Sigmoid colon (tissue), 7 donors: ENCODE measurements around the gene NUMA1. TPM values are rescaled to one million over a fixed set of nuclear protein-coding genes. Genes with fewer than 3 reads are reported as not detected.
A peak's percentile ranks its signal among the peaks of the same experiment; 100 is the strongest.

Source experiments
- DNase-seq: peaks from one replicate; pipeline ENCODE4 v3.0.0-alpha.2; 2019
- H3K27ac ChIP-seq, 4 donors: fragments of 200-600 bp; sonication (generic); one replicate each; pipeline ENCODE4 v1.5.1; 2016 to 2019; ENCODE audit warnings: mild to moderate bottlenecking in 1 of 4
- H3K27me3 ChIP-seq, 3 donors: fragments of 200-600 bp; sonication (generic); one replicate each; pipeline ENCODE4 v1.5.1; 2019; ENCODE audit warnings: mild to moderate bottlenecking in 1 of 3
- H3K36me3 ChIP-seq, 4 donors: fragments of 200-600 bp; sonication (generic); one replicate each; pipeline ENCODE4 v1.5.1; 2016 to 2019
- H3K4me1 ChIP-seq, 4 donors: fragments of 200-600 bp; sonication (generic); one replicate each; pipeline ENCODE4 v1.5.1; 2017 to 2019
- H3K4me3 ChIP-seq, 4 donors: fragments of 200-600 bp; sonication (generic); one replicate each; pipeline ENCODE4 v1.5.1; 2017 to 2019; ENCODE audit warnings: mild to moderate bottlenecking in 2 of 4, moderate library complexity in 1 of 4
- H3K9me3 ChIP-seq, 4 donors: fragments of 200-600 bp in 3 of 4; sonication (generic) in 3 of 4; one replicate each; pipeline versions ENCODE4 v1.5.1 to v1.6.1; 2013 to 2019
- CTCF ChIP-seq, 4 experiments: fragments of 450-650 bp in 3 of 4; fragments of 200-600 bp in 1 of 4; IDR thresholded peaks; one replicate each; pipeline ENCODE4 v1.5.1; 2016 to 2019; ENCODE audit warnings: antibody characterized with exemption in 4 of 4, mild to moderate bottlenecking in 3 of 4, moderate library complexity in 2 of 4
- EP300 ChIP-seq, 4 donors: sonication (generic); formaldehyde crosslinking; IDR thresholded peaks; one replicate each; pipeline ENCODE4 v1.6.1; 2017; ENCODE audit warnings: antibody characterized with exemption in 4 of 4
- POLR2A ChIP-seq, 2 donors: fragments of 450-650 bp; IDR thresholded peaks; one replicate each; pipeline ENCODE4 v1.6.1; 2016; ENCODE audit warnings: antibody characterized with exemption in 2 of 2, mild to moderate bottlenecking in 2 of 2, moderate library complexity in 2 of 2
- POLR2AphosphoS5 ChIP-seq, 4 donors: sonication (generic); formaldehyde crosslinking; IDR thresholded peaks; one replicate each; pipeline ENCODE4 v1.6.1; 2017; ENCODE audit warnings: antibody characterized with exemption in 4 of 4
- whole genome bisulfite sequencing, 2 donors: extraction: QIAGEN DNeasy Blood & Tissue Kit; methylation state at CpG; one replicate each; pipeline ENCODE4 v1.1.7; 2013; 5-methylcytosine and 5-hydroxymethylcytosine counted together
- intact Hi-C: fragments of 100-400 bp; cut with DNase I; formaldehyde crosslinking; loops from one replicate; pipeline ENCODE4 v1.15.1; 2023
- polyA plus RNA-seq, 3 donors: library from polyadenylated mRNA; stranded (reverse); fragments of 200-250 nt; gene quantifications; one replicate each; pipeline ENCODE4 v1.2.3, GENCODE V29; 2013
- total RNA-seq, 4 donors: library from RNA; depleted of rRNA; stranded (reverse); fragments of >200 nt; gene quantifications; one replicate each; pipeline ENCODE4 v1.1.0, GENCODE V29; 2016
- donor health status: healthy with polysubstance abuse.
- donor health status: Bipolar disorder and iron deficiency.
- donor health status: healthy.

Gene NUMA1
- total and polyA plus RNA-seq, 7 donors, result 99.1 to 343 (median 249) TPM

GRCh38 chr11:72079819-72080325 lies 470 bp downstream of the NUMA1 start:
- peaks cover 0 to 26% (median 23%) of the 10 kb centered on the region in 4 donors for H3K4me1 ChIP-seq
- no peaks in the 10 kb centered on the region for H3K36me3 ChIP-seq
- DNase-seq, result no peak
- H3K9me3 ChIP-seq, result no peaks in the 10 kb centered on the region
- H3K27ac ChIP-seq, result peak overlapping the region; percentile 91 to 94 (median 92)
- no peak for TF ChIP-seq CTCF (IDR thresholded peaks at IDR 0.05)
- no peak for TF ChIP-seq POLR2A (IDR thresholded peaks at IDR 0.05)
- TF ChIP-seq EP300 (IDR thresholded peaks at IDR 0.05), result no peak
- no peak for TF ChIP-seq POLR2AphosphoS5 (IDR thresholded peaks at IDR 0.05)
- intact Hi-C loops, result loop anchor here (1.0 to 2.0 kb wide), 3 partner anchors 33 to 55 kb away; partner anchors contain the start of gene ANAPC15
- 1 to 5% methylated on average over 16 of the region's 16 CpGs for WGBS, 2 donors
- H3K4me3 ChIP-seq, result peak overlapping the region; percentile 66 to 81 (median 72)
- no peaks in the 10 kb centered on the region for H3K27me3 ChIP-seq

GRCh38 chr11:72078477-72078876 lies 1.9 kb downstream of the NUMA1 start:
- no peaks in the 10 kb centered on the region for H3K27me3 ChIP-seq
- no peaks in the 10 kb centered on the region for H3K9me3 ChIP-seq
- DNase-seq, result no peak
- no peak for TF ChIP-seq POLR2A (IDR thresholded peaks at IDR 0.05)
- TF ChIP-seq CTCF (IDR thresholded peaks at IDR 0.05), result no peak
- TF ChIP-seq POLR2AphosphoS5 (IDR thresholded peaks at IDR 0.05), result no peak
- TF ChIP-seq EP300 (IDR thresholded peaks at IDR 0.05), result no peak
- peaks cover 0 to 26% (median 23%) of the 10 kb centered on the region in 4 donors for H3K4me1 ChIP-seq
- intact Hi-C loops, result no loop called here
- 79 to 85% methylated on average over 6 of the region's 6 CpGs for WGBS, 2 donors
- H3K4me3 ChIP-seq, result no peak overlapping the region
- H3K27ac ChIP-seq, result peak overlapping the region; percentile 91 to 94 (median 92)
- no peaks in the 10 kb centered on the region for H3K36me3 ChIP-seq

GRCh38 chr11:72075756-72076155 lies 4.6 kb downstream of the NUMA1 start:
- no peak for DNase-seq
- Histone ChIP-seq H3K36me3 (no peaks in the 10 kb centered on the region), H3K9me3 (no peaks in the 10 kb centered on the region), H3K4me3 (no peak overlapping the region), H3K4me1 (peaks cover 0 to 33% (median 24%) of the 10 kb centered on the region in 4 donors), H3K27me3 (no peaks in the 10 kb centered on the region), H3K27ac (peak overlapping the region in 2 of 4 donors; percentile 9 to 48)
- WGBS, 2 donors, result 84 to 93% methylated on average over 4 of the region's 4 CpGs
- TF ChIP-seq EP300 (IDR thresholded peaks at IDR 0.05) (no peak), POLR2A (IDR thresholded peaks at IDR 0.05) (no peak), CTCF (IDR thresholded peaks at IDR 0.05) (no peak), POLR2AphosphoS5 (IDR thresholded peaks at IDR 0.05) (no peak)
- intact Hi-C loops, result no loop called here

- intact Hi-C loops, result no loop called here
- 86 to 100% methylated on average over 1 of the region's 1 CpG for WGBS, 2 donors
- no peaks in the 10 kb centered on the region for H3K27me3 ChIP-seq
- H3K27ac ChIP-seq, result peak overlapping the region in 3 of 4 donors; percentile 9 to 48 (median 21)
- no peak overlapping the region for H3K4me3 ChIP-seq
- no peaks in the 10 kb centered on the region for H3K36me3 ChIP-seq
- DNase-seq, result no peak
- no peaks in the 10 kb centered on the region for H3K9me3 ChIP-seq
- H3K4me1 ChIP-seq, result peaks cover 0 to 39% (median 30%) of the 10 kb centered on the region in 4 donors
- no peak for TF ChIP-seq POLR2AphosphoS5 (IDR thresholded peaks at IDR 0.05)
- no peak for TF ChIP-seq POLR2A (IDR thresholded peaks at IDR 0.05)
- no peak for TF ChIP-seq EP300 (IDR thresholded peaks at IDR 0.05)
- TF ChIP-seq CTCF (IDR thresholded peaks at IDR 0.05), result no peak
These were observed 5.2 kb downstream of the NUMA1 start for GRCh38 chr11:72075109-72075508.

- TF ChIP-seq EP300 (IDR thresholded peaks at IDR 0.05) (no peak), POLR2A (IDR thresholded peaks at IDR 0.05) (no peak), CTCF (IDR thresholded peaks at IDR 0.05) (no peak), POLR2AphosphoS5 (IDR thresholded peaks at IDR 0.05) (no peak)
- Histone ChIP-seq H3K4me3 (no peak overlapping the region), H3K36me3 (no peaks in the 10 kb centered on the region), H3K27ac (peak overlapping the region in 3 of 4 donors; percentile 27 to 63 (median 57)), H3K9me3 (no peaks in the 10 kb centered on the region), H3K4me1 (peaks cover 0 to 49% (median 40%) of the 10 kb centered on the region in 4 donors), H3K27me3 (no peaks in the 10 kb centered on the region)
- intact Hi-C loops, result no loop called here
- no peak for DNase-seq
- WGBS, 2 donors, result 65 to 72% methylated on average over 3 of the region's 3 CpGs
These were observed 8.0 kb downstream of the NUMA1 start for GRCh38 chr11:72072348-72072747.
